ENCODE results near the gene PRSS58.

The PRSS58 gene, protein sequence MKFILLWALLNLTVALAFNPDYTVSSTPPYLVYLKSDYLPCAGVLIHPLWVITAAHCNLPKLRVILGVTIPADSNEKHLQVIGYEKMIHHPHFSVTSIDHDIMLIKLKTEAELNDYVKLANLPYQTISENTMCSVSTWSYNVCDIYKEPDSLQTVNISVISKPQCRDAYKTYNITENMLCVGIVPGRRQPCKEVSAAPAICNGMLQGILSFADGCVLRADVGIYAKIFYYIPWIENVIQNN

GRCh38 chr7:142257958-142258357 is at the start of gene PRSS58:
Gene PRSS58 (minus strand): TSS chr7:142258058. CDS start chr7:142257707, 351 bp downstream.
- POLR2A ChIA-PET = no interaction called here
- CTCF ChIA-PET = no interaction called here
- no peak within 1 kb of the TSS for H3K4me3 ChIP-seq (ENCODE audit: low read depth, low read length)
- no peak for DNase-seq (ENCODE audit: low read depth, low spot score)
- no peak for TF ChIP-seq CTCF (IDR thresholded peaks at IDR 0.05; ENCODE audit: insufficient read depth, low read length, missing control alignments)

- no peak for DNase-seq (ENCODE audit: low read depth, low spot score)
- CTCF ChIA-PET = no interaction called here
- POLR2A ChIA-PET = no interaction called here
- TF ChIP-seq CTCF (IDR thresholded peaks at IDR 0.05; ENCODE audit: insufficient read depth, low read length, missing control alignments) = no peak
- no peak overlapping the region for H3K4me3 ChIP-seq (ENCODE audit: low read depth, low read length)
These were observed 49.5 kb upstream of the PRSS58 start for GRCh38 chr7:142307246-142307900.

GRCh38 chr7:142303650-142304049 is 45.8 kb upstream of the PRSS58 start:
- CTCF ChIA-PET = interaction anchor here (0.8 to 2.2 kb wide), 6 partner anchors 11 to 699 kb away, joined by 3 to 8 read pairs (median 4); no protein-coding TSS in a partner anchor
- H3K4me3 ChIP-seq (ENCODE audit: low read depth, low read length) = no peak overlapping the region
- no peak for DNase-seq (ENCODE audit: low read depth, low spot score)
- TF ChIP-seq CTCF (IDR thresholded peaks at IDR 0.05; ENCODE audit: insufficient read depth, low read length, missing control alignments) = no peak
- POLR2A ChIA-PET = no interaction called here

GRCh38 chr7:142301923-142302550 is 44.2 kb upstream of the PRSS58 start:
- TF ChIP-seq CTCF (IDR thresholded peaks at IDR 0.05; ENCODE audit: insufficient read depth, low read length, missing control alignments) = peak; percentile 22
- ChIA-PET POLR2A (no interaction called here), CTCF (interaction anchor here (0.9 to 1.2 kb wide), 7 partner anchors 13 to 327 kb away, joined by 3 to 8 read pairs (median 3); no protein-coding TSS in a partner anchor)
- no peak overlapping the region for H3K4me3 ChIP-seq (ENCODE audit: low read depth, low read length)
- no peak for DNase-seq (ENCODE audit: low read depth, low spot score)

GRCh38 chr7:142301299-142301698 is 43.4 kb upstream of the PRSS58 start:
- POLR2A ChIA-PET = no interaction called here
- no peak for DNase-seq (ENCODE audit: low read depth, low spot score)
- TF ChIP-seq CTCF (IDR thresholded peaks at IDR 0.05; ENCODE audit: insufficient read depth, low read length, missing control alignments) = no peak
- CTCF ChIA-PET = interaction anchor here (1.2 to 1.4 kb wide), 2 partner anchors 9 to 326 kb away, joined by 3 read pairs; no protein-coding TSS in a partner anchor
- no peak overlapping the region for H3K4me3 ChIP-seq (ENCODE audit: low read depth, low read length)

- no peak for TF ChIP-seq CTCF (IDR thresholded peaks at IDR 0.05; ENCODE audit: insufficient read depth, low read length, missing control alignments)
- POLR2A ChIA-PET = no interaction called here
- CTCF ChIA-PET = interaction anchor here (1.2 to 1.4 kb wide), 2 partner anchors 9 to 326 kb away, joined by 3 read pairs; no protein-coding TSS in a partner anchor
- DNase-seq (ENCODE audit: low read depth, low spot score) = no peak
- no peak overlapping the region for H3K4me3 ChIP-seq (ENCODE audit: low read depth, low read length)
These were observed 42.8 kb upstream of the PRSS58 start for GRCh38 chr7:142300689-142301088.

Data from AG04449 (cell line).